HL-60/S4 treated with phorbol 12-myristate 13-acetate at 8.2 ng/mL for 4 days and 3 days (cell line): Measurements from ENCODE around the gene PRSS58.

Experiments used
- in situ Hi-C: fragments of 300-500 bp; cut with MboI; formaldehyde crosslinking; loops from 2 replicates; pipeline ENCODE4 v1.15.0; 2022; ENCODE audit warnings: low sequenced_read_pairs

Gene PRSS58

DNA sequence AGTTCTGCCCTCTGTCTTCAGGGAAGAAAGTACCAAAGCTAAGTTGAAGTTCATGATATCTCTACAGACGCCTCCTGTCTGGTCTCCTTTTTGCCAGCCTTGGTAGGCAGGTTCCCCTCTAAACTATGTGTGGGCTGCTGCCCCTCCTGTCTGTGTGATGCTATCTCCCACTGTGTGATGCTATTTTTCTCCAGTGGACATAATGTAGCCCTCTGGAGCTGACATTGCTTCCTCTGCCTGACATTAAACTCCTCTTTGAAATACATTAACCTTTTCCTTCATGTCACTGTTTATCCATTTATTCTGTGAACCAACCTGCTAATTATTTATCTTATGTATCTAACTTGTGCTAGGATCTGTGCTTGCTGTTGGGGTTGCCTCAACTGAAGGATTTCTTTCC is at the start of gene PRSS58:
PRSS58 (minus strand) TSS at position 101 of the 400 bp plus-strand sequence. CDS start 351 bp downstream, outside the sequence.
- in situ Hi-C loops, result no loop called here

DNA sequence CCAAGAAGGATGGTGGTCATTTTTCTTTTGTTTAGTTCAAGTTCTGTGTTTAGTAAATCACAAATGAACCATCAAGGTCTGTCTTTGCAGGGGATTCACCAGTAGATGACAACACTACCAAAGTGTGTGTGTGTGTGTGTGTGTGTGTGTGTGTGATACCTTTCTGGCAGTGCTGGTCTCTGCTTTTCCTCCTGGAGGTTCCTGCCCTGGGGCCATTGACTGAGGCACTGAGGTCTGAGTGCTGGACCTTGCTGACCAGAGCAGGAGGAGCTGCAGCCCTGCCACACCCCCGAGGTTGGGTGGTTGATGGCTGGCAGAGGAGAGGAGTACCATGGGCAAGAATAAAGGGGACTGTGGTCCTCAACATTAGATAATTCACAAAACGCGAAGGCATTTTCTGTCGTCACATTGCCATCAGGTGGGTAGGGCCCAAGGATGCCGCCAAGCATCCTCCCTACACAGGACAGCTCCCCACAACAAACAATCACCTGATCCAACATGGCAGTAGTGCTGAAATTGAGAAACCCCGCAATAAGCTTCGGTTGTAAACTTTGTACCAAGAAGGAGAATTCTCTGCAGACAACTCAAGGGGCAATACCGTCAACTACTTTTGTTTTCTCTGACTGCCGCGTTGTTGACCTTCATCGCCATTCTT is 49.5 kb upstream of the PRSS58 start:
- in situ Hi-C loops, result no loop called here

DNA sequence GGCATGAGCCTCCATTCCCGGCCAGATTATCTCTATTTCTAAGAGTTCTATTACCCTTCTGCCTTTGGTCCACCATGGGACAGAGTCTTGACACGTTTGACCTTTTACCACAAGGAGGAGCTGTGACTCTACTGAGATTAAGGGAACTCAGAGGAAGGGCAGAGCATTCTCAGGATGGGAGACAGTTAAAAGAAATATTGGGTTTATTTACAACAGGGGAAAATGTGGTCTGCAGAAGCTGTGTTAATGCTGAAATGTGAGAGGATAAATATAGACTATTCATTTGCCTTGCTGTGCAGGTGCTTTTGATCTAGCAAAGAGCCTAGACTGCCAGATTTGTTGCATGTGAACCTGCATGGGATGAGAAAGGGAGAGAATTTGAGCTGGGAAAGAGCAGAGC is 45.8 kb upstream of the PRSS58 start:
- in situ Hi-C loops, result no loop called here

- in situ Hi-C loops, result no loop called here
Measured at GRCh38 chr7:142301923-142302550, 44.2 kb upstream of the PRSS58 start.

DNA sequence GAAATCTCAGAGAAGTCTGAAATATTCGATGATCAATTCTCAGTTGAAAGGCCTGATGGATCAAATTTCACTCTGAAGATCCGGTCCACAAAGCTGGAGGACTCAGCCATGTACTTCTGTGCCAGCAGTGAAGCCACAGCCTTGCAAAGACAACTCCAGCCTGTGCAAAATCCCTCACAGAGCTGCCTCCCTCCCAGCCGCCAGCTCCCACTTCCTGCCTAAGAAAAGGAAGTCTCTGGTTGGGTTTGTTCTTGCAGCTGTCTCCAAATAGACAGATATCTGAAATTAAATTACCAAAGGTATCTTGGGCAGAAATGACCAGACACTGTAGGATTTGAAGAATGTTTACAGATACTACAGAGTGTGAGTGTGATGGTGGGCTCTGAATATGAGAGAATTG is 43.4 kb upstream of the PRSS58 start:
- in situ Hi-C loops, result no loop called here

DNA sequence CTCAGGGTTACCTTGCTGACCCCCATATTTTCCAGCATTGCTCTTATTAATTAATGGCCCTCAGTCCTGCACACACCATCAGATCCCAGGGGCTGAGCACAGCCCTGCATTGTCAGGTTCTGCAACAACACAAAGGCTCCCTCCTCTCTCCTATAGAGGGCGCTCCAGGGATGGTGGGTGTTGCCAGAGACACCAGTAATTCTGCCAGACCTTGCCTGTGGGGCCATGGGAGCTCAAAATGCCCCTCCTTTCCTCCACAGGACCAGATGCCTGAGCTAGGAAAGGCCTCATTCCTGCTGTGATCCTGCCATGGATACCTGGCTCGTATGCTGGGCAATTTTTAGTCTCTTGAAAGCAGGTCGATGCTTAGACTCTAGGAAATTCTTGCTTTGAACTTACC is 42.8 kb upstream of the PRSS58 start:
- in situ Hi-C loops, result no loop called here

- in situ Hi-C loops, result no loop called here
Measured at GRCh38 chr7:142299237-142299781, 41.5 kb upstream of the PRSS58 start.

DNA sequence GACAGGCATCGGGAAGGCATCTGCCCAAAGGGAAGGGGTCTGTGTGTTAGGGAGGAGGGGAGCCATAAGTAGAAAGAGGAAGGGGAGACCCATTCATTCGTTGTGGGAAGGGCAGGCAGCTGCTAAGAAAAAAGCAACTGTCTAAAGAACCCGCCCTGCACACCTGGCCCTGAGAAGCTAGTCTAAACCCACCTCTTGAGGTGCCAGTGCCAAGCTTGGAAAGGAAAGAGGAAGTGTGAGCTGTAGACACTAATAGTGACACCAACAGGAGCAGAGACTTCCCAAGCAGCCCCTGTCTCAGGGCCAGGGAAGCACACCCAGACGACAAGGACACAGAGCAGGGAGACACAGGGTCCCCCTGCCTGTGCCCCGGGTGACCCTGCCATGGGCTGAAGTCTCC is 40.8 kb upstream of the PRSS58 start:
- in situ Hi-C loops, result no loop called here

GRCh38 chr7:142298009-142298408 is 40.2 kb upstream of the PRSS58 start:
- in situ Hi-C loops, result no loop called here

DNA sequence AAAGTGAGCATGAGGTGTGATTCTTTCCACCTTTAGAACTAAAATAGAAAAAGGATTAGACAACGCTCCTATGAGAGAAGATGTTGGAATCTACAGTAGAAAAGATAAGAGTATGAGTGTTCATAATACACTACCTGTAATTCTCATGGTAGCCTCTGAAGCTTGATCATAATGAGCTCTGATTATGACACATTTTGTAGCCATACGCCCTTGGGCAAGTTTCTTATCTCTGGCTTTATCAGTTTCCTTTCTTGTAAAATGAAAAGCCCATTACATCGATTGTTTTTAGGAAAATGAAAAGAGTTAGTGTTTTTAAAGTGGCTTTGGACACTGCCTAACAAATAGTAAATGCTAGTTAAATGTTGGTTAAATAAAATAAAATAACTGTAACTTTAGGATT is 22.4 kb upstream of the PRSS58 start:
- in situ Hi-C loops, result no loop called here

GRCh38 chr7:142279601-142280000 is 21.7 kb upstream of the PRSS58 start:
- in situ Hi-C loops, result no loop called here

DNA sequence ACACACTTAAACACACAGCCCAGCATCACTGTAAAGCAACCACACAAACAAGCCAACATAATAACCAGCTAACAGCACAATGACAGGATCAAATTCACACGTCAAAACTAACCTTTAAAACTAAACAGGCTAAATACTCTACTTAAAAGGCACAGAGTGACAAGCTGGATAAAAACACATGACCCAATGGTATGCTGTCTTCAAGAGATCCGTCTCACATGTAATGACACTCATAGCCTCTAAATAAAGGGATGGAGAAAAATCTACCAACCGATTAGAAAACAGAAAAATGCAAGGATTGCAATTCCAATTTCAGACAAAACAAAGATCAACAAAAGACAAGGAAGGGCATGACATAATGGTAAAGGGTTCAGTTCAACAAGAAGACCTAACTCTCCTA is 17.2 kb upstream of the PRSS58 start:
- in situ Hi-C loops, result no loop called here

DNA sequence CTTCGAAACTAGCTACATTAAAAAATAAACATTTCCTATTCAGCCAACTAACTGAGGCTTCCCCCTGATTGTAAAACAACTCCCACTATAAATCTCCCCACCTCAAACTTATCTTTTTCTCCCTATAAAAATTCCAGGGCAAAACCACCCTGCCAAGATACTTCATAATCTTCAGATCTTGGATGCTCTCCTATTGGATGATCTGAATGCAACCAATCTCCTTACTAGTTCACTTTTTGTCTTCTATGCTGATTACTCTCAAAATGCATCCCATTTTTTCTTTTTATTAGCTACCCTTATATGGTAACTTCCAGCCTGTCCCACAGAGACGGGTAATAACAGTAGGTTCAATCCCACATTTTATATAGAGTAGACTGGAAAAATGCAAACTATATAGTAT is 15.0 kb upstream of the PRSS58 start:
- in situ Hi-C loops, result no loop called here

DNA sequence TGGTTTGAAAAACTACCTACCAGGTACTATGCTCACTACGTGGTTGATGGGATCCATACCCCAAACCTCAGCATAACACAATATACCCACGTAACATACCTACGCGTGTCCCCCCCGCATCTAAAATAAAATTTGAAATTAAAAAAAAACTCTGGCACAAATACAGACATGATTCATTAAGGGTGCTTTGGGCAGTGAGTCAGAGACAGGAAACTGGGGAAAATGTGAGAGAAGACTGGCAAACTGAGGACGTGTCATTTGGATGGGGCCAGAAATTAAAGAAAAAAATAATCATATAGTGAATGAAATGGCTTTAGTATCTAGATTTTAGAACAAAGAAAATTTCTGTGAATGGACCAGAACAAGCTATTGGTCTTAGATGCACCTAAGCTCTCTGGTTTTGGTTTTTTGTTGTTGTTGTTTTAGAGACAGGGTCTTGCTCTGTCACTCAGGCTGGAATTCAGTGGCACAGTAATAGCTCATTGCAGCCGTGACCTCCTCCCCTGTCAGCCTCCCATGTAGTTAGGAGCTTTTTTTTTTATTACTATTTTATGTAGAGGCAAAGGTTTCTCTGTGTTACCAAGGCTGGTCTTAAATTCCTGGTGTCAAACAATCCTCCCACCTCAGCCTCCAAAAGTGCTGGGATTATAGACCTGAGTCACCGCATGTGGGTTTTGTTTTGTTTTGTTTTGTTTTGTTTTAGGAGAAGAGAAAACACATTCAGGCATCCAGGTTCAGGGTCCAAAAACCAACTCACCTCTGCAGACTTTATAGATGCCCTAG is 5.9 kb upstream of the PRSS58 start:
- in situ Hi-C loops, result no loop called here

DNA sequence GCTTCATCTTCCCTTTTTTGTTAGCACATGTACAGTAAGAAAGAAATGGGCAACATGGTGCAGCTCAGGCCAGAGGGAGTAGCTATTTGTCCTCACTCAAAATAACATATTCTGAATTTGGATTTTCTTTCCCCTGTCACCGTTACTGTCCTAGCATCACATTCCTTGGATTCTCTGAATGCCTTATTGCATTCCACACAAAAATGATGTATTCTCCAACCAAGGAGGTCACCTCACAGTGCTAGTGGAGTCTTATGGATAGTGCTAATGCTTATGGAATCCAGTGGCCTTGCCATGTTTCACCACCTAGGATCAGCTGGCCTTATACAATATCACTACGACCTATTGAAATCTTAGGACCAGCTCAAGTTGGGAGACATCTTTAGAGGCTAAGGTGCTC is 7.2 kb downstream of the PRSS58 start:
- in situ Hi-C loops, result no loop called here

- in situ Hi-C loops, result no loop called here
Measured at GRCh38 chr7:142249918-142250317, 7.9 kb downstream of the PRSS58 start.

- in situ Hi-C loops, result no loop called here
Measured at GRCh38 chr7:142248166-142249160, 9.4 kb downstream of the PRSS58 start.

DNA sequence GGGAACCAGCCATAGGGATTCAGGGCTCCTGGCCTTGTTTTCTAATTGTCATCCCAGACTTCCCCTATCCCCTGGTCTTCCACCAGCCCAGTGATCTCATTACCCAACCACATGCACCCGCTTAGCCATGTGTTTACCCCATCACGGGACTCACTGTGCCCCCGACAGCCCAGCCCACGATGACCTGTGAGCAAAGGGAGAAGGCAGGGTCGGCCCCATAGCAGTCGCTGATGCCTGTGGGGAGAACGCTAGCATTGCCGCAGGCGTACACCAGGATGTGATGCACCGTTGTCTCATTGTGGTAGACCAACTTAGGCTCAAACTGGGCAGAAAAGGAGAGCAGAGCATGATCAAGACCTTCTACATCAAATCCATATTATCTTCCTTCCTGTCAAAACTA is 14.0 kb downstream of the PRSS58 start:
- in situ Hi-C loops, result no loop called here

DNA sequence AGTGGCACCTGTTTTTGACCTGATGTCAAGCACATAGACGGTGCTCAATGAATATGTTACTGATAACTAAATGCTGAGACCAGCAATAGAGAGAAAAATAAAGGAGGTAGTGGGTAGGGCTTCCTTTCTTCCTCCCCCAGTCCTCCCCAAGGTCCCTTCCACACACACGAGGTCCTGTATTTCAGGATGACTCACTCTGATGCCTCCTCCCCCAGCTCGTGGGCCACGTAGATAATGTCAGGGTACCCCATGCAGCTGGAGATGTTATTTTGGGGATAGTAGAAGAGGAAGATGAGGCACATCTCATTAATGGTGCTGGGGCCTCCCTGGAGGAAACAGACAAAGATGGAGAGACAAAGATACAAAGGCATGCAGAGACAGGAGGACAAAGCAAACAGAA is 17.3 kb downstream of the PRSS58 start:
- in situ Hi-C loops, result no loop called here

DNA sequence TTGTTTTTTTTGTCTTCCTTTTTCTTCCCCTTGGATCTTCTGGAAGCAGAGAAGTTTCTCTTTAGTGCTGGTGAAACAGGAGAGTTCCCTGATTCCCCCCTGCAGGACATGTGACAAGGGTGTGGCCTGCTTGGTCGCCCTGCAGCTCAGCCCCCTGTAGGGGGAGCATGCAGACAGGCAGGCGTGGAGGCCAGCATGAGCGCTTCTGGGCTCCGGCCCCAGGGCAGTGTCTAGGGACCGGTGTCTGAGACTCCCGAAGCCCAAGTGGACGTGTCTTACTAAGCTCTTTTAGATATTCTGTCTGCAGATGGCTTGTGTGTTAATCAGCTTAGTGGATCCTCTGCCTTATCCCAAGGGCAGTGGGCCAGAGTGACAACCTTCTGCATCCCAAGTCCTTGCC is 26.1 kb downstream of the PRSS58 start:
- in situ Hi-C loops, result no loop called here
